LoVo (cell line): ENCODE data around the gene ALLC.
"Not testable (repeated sequence)": the region's sequence is repeated elsewhere in the genome, so short reads cannot be mapped to it uniquely, and the experiment has no call there.

ENCODE experiments used
- DNase-seq: peaks from one replicate; pipeline ENCODE4 v3.0.0-alpha.2; 2016; ENCODE audit warnings: low spot score

Gene ALLC

GRCh38 chr2:3657881-3658280, at the start of gene ALLC:
TSS of gene ALLC (plus strand) at chr2:3658200. CDS start at chr2:3671158, 12,958 bp downstream.
- no peak for DNase-seq

DNA sequence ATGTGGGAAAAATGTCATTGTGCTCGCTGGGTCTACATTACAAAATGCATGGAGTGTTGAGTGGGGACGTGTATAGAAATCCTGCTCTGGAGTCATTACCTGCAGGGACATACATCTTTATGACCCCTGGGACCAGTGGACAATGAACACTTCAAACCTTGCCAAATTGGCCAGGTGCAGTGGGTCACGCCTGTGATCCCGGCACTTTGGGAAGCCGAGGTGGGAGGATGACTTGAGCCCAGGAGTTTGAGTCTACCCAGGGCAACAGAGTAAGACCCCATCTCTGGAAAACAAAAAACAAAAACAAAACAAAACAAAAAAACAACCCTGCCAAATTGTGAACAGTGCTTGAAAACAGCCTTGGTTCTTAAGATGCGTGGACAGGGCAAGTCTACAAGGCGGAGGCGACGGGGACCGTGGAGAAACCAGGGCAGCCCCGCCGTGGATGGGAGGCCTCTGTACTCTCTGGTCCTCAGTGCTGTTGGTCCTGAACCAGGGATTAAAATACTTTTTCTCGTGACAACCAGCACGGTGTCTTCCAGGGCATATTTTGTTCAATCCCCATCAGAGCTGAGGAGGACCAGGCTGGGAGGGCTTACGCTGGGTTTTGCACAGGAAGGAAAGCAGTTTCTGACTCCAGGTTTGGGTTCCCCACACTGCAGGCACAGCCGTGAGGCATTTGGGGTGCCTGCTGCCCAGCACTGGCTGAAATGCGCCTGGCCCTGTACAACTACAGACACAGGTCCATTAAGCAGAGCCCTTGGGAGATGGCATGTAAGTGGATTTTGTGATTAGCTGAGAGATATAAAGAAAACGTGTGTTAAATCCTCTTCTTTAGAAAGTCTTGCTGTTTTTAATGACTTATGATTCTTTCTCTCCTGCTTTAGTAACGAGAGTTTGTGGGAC, 49.4 kb upstream of the ALLC start:
- DNase-seq = no peak

- DNase-seq = not testable (repeated sequence)
Observed at GRCh38 chr2:3609279-3609673, 48.7 kb upstream of the ALLC start.

DNA sequence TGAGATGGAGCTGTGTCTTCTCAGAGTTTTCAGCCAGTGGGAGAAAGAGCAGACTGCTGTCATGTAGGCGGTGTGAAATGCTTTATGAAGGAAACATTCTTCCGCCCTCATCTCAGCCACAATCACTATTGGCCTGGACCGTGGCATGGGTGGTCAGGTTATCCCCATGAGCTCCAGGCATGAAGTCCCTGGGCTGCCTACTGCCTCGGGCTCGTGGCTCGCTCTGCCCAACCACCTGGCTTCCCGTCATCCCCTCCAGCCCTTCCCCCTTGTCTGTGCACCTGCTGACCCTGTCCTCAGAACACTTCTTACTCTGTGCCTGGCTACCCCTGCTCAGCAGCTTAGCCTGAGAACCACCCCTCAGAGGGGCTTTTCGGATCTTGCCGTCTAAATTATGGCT, 47.6 kb upstream of the ALLC start:
- no peak for DNase-seq

DNA sequence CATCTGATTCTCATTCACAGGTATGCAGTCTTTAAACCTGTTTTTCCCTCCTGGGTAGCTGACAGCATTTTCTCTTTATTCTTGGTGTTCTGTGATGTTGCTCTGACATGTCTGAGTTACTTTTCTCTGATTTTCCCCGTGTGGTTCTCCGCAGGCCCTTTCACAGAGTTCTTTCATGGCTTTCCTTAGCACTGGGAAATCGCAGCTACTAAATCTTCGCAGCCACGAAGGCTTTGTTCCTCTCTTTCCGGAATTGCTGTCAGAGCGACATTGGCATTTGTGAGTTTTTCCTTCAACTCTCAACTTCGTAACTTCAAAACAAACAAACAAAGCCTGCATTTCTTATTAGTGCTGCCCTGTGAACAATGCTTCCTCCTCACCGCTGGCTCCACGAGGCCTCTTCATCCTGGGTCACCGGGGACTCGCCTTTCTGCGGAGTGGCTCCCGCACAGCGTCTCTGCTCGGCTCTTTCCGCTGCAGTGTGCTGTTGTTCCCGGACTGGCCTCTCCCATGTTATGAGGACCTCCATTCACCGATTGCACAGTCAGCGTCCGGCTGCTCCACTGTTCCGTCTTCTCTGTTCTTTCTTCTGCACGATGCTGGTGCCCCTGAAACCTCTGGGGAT, 47.0 kb upstream of the ALLC start:
- DNase-seq = no peak

- DNase-seq = no peak
Observed at GRCh38 chr2:3611589-3611988, 46.4 kb upstream of the ALLC start.

GRCh38 chr2:3612639-3613523, 45.1 kb upstream of the ALLC start:
- no peak for DNase-seq

GRCh38 chr2:3613524-3613905, 44.5 kb upstream of the ALLC start:
- DNase-seq = no peak

GRCh38 chr2:3614743-3615142, 43.3 kb upstream of the ALLC start:
- DNase-seq = not testable (repeated sequence)

GRCh38 chr2:3615541-3616200, 42.3 kb upstream of the ALLC start:
- DNase-seq = not testable (repeated sequence)

- not testable (repeated sequence) for DNase-seq
Observed at GRCh38 chr2:3616435-3617197, 41.4 kb upstream of the ALLC start.

DNA sequence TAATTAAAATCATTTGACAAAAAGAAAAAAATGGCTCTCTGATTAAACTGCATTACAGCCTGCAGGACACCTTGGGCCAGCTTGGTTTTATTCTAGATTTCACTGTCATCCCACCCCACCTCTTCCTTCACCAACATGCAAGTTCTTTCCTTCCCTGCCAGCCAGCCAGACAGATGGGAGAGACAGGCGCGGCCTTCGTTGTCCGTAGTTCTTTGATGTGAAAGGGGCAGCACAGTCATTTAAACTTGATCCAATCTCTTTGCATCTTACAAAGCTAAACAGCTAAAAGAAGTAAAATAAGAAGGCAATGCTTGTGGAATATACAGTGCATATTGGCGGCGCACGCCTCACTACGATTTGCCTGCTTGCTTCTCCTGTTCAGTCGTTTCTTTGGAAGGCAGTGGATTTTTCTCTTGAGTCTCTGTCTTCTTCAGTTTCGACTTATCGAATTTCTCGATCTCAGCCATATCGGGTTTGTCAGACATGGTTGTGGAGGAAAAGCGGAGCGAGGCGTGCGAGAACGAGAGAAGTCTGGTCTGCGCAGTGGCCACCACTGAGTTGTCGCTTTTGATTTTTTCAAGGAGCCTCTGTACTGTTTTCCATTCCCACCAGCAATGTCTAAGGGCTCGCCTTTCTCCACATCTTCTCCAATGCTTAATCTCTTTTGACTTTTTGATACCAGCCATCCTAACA, 40.7 kb upstream of the ALLC start:
- no peak for DNase-seq

DNA sequence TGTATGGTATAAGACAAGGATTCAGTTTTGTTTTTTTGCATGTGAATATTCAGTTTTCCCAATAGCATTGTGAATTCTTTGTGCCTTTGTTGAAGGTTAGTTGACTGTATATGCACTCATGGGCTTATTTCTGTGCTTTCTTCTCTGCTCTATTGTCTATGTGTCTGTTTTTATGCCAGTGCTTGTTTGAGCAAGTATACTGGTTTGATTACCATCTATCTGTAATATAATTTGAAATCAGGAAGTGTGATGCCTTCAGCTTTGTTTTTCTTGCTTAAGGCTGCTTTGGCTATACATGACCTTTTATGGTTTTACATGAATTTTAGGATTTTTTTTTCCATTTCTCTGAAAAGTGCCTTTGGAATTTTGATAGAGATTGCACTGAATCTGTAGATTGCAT, 39.6 kb upstream of the ALLC start:
- no peak for DNase-seq

DNA sequence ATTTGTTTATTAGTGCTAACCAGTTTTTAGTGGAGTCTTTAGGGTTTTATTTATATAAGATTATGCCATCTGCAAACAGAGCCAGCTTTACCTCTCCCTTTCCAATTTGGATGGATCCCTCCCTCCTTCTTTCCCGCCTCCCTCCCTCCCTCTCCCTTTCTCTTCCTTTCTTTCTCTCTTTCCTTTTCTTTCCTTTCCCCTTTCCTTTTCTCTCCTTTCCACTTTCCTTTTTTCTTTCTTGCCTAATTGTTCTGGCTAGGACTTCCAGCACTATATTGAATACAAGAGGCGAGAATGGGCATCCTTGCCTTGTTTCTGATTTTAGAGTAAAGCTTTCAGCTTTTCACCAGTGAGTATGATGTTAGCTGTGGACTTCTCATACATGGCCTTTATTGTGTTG, 39.0 kb upstream of the ALLC start:
- DNase-seq = no peak

- not testable (repeated sequence) for DNase-seq
Observed at GRCh38 chr2:3619661-3620060, 38.3 kb upstream of the ALLC start.

- no peak for DNase-seq
Observed at GRCh38 chr2:3620834-3621233, 37.2 kb upstream of the ALLC start.

DNA sequence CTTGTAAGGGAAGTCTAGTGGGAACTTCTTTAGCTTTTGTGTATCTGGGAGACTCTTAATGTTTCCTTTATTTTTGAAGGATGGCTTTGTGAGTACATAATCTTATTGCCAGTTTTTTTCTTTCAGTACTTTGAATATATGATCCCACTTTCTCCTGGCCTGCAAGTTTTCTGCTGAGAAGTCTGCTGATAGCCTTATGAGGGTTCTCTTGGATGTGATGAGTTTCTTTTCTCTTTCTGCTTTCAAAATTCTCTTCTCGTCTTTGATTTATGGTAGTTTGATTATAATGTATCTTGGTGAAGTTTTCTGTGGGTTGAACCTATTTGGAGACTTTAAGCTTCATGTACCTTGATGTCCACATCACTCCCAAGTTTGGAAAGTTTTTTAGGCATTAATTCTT, 35.0 kb upstream of the ALLC start:
- DNase-seq = no peak

DNA sequence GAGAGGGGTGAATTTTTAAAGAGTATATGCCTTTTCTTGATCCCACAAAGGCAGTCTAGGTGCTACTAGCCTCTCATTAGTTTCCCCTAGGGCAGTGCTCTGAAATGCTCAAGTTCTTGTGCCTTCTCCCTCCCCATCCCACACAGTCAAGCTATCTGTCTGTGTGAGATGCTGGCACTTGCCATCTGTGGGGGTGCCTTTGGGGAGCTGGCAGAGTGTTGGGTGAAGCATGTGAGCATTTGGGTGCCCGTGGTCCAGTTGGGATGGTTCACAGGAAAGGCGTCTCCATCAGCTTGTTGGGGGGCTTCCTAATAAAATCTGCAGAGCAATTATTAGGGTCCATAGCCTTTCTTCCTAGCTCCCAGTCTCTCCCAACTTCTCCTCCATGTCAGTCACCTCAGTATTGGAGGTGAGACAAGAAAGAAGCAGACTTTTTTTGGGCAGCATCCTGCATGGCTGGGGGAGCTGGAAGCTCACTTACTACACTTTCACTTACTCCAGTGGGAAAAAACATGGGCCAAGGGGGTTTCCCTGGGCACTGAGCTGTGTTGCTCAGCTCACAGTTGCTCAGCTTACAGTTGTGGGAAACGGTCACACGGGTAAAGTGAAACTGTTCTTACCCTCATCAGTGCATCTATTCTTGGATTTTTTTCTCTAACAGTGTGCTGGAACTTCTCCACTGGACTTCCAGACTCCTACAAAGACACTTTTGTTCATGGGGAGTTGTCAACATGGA, 33.8 kb upstream of the ALLC start:
- DNase-seq = no peak

GRCh38 chr2:3625186-3625585, 32.8 kb upstream of the ALLC start:
- DNase-seq = no peak
